GM19193 (cell line): ENCODE measurements around the gene OLAH.

ENCODE experiments used
- POLR2A ChIP-seq: IDR thresholded peaks from 4 replicates; pipeline ENCODE4 v1.6.1; 2011; ENCODE audit not compliant: insufficient read depth, insufficient read length; ENCODE audit errors: extremely low read depth

Gene OLAH

GRCh38 chr10:15116225-15116624, 72.5 kb downstream of the OLAH start:
- no peak for TF ChIP-seq POLR2A

- TF ChIP-seq POLR2A, result no peak
Measured at GRCh38 chr10:15118615-15119014, 74.9 kb downstream of the OLAH start.

GRCh38 chr10:15120523-15120922, 76.8 kb downstream of the OLAH start:
- no peak for TF ChIP-seq POLR2A

- TF ChIP-seq POLR2A, result no peak
Measured at GRCh38 chr10:15121707-15122106, 78.0 kb downstream of the OLAH start.

GRCh38 chr10:15122477-15123030, 78.8 kb downstream of the OLAH start:
- TF ChIP-seq POLR2A, result no peak
